Stimulated activated CD4-positive, alpha-beta T cell treated with anti-CD3 and anti-CD28 coated beads, Interleukin-4, amount 100 ng/mL, for 4 hours (primary cell): Measurements from ENCODE around the gene NFKBIE.

Experiments
- DNase-seq, 2 experiments: peaks; one replicate each; pipeline ENCODE4 v3.0.0-alpha.2; 2020

Gene NFKBIE

GRCh38 chr6:44224029-44224964 lies 41.1 kb downstream of the NFKBIE start:
- DNase-seq = no peak

- peak; percentile 81 to 88 for DNase-seq
Observed at GRCh38 chr6:44223319-44224028, 41.9 kb downstream of the NFKBIE start, which contains the start of gene SLC29A1. TSS of gene SLC29A1 (plus strand) at chr6:44223595. CDS start at chr6:44227314, 3,719 bp downstream.

GRCh38 chr6:44222486-44223318 lies 42.6 kb downstream of the NFKBIE start:
- DNase-seq = peak in 1 of 2 experiments; percentile 10

- no peak for DNase-seq
Observed at GRCh38 chr6:44221961-44222335, 43.4 kb downstream of the NFKBIE start.

- peak; percentile 58 to 59 for DNase-seq
Observed at GRCh38 chr6:44221291-44221960, 43.9 kb downstream of the NFKBIE start.

GRCh38 chr6:44220913-44221290 lies 44.4 kb downstream of the NFKBIE start:
- no peak for DNase-seq

GRCh38 chr6:44219815-44220784 lies 45.3 kb downstream of the NFKBIE start:
- DNase-seq = no peak

- DNase-seq = peak in 1 of 2 experiments; percentile 16
Observed at GRCh38 chr6:44219053-44219814, 46.1 kb downstream of the NFKBIE start.

GRCh38 chr6:44217332-44218143 lies 47.8 kb downstream of the NFKBIE start:
- DNase-seq = no peak

- no peak for DNase-seq
Observed at GRCh38 chr6:44216677-44217331, 48.5 kb downstream of the NFKBIE start, which contains the start of gene MYMX. TSS of gene MYMX (plus strand) at chr6:44216926. CDS start at chr6:44217472, 546 bp downstream.

- no peak for DNase-seq
Observed at GRCh38 chr6:44214307-44214706, 51.0 kb downstream of the NFKBIE start.

- no peak for DNase-seq
Observed at GRCh38 chr6:44211284-44211683, 54.1 kb downstream of the NFKBIE start.
